Type B pancreatic cell (in vitro differentiated cells): Measurements from ENCODE around the gene EXOC4. TPM values are rescaled to one million over a fixed set of nuclear protein-coding genes. Genes with fewer than 3 reads are reported as not detected.

Experiments used
- DNase-seq: peaks from one replicate; pipeline ENCODE4 v3.0.0; 2021; ENCODE audit warnings: mixed read lengths; ENCODE audit not compliant: unreplicated experiment; ENCODE audit errors: extremely low spot score
- H3K27ac Mint-ChIP-seq: 2 replicates; pipeline ENCODE4 v1.8.0; 2021; ENCODE audit warnings: mild to moderate bottlenecking, mixed read lengths
- H3K27me3 Mint-ChIP-seq: 2 replicates; pipeline ENCODE4 v1.8.0; 2021; ENCODE audit warnings: mixed read lengths
- H3K36me3 Mint-ChIP-seq: 2 replicates; pipeline ENCODE4 v1.8.0; 2021; ENCODE audit warnings: mixed read lengths
- H3K4me1 Mint-ChIP-seq: one replicate; pipeline ENCODE4 v1.8.0; 2021; ENCODE audit warnings: mixed read lengths; ENCODE audit not compliant: unreplicated experiment
- H3K4me3 Mint-ChIP-seq: 2 replicates; pipeline ENCODE4 v1.8.0; 2021; ENCODE audit warnings: mild to moderate bottlenecking, mixed read lengths
- H3K9me3 Mint-ChIP-seq: 2 replicates; pipeline ENCODE4 v1.8.0; 2021; ENCODE audit warnings: mixed read lengths
- CTCF ChIP-seq: fragments of 200-600 bp; sonication (generic); conservative IDR thresholded peaks from 2 replicates; pipeline ENCODE4 v1.5.0; 2021; ENCODE audit warnings: antibody characterized with exemption, mild to moderate bottlenecking
- total RNA-seq: library from RNA; stranded (reverse); gene quantifications from 2 replicates; pipeline ENCODE4 v1.2.1, GENCODE V29; 2021; ENCODE audit warnings: low replicate concordance

Gene EXOC4
- total RNA-seq, 1 donor from 2014 or later = 95.5 TPM

- Mint-ChIP-seq H3K27ac (no peak overlapping the region), H3K9me3 (no peaks in the 10 kb centered on the region), H3K36me3 (peaks cover 11% of the 10 kb centered on the region), H3K4me3 (no peak overlapping the region), H3K4me1 (no peaks in the 10 kb centered on the region), H3K27me3 (no peaks in the 10 kb centered on the region)
- no peak for DNase-seq
- no peak for TF ChIP-seq CTCF
Measured at GRCh38 chr7:133912916-133913697, 660.2 kb downstream of the EXOC4 start.

GRCh38 chr7:133916621-133917020, 663.7 kb downstream of the EXOC4 start:
- no peak for DNase-seq
- Mint-ChIP-seq H3K27ac (no peak overlapping the region), H3K36me3 (peaks cover 25% of the 10 kb centered on the region), H3K9me3 (peaks cover 5% of the 10 kb centered on the region), H3K27me3 (no peaks in the 10 kb centered on the region), H3K4me1 (no peaks in the 10 kb centered on the region), H3K4me3 (no peak overlapping the region)
- no peak for TF ChIP-seq CTCF

GRCh38 chr7:133919810-133920209, 666.9 kb downstream of the EXOC4 start:
- TF ChIP-seq CTCF = no peak
- H3K4me1 Mint-ChIP-seq = no peaks in the 10 kb centered on the region
- DNase-seq = no peak
- H3K4me3 Mint-ChIP-seq = no peak overlapping the region
- H3K27ac Mint-ChIP-seq = no peak overlapping the region
- H3K27me3 Mint-ChIP-seq = no peaks in the 10 kb centered on the region
- H3K9me3 Mint-ChIP-seq = peaks cover 5% of the 10 kb centered on the region
- peaks cover 28% of the 10 kb centered on the region for H3K36me3 Mint-ChIP-seq

GRCh38 chr7:133921635-133922182, 668.8 kb downstream of the EXOC4 start:
- no peak overlapping the region for H3K4me3 Mint-ChIP-seq
- no peak for TF ChIP-seq CTCF
- no peak for DNase-seq
- peaks cover 28% of the 10 kb centered on the region for H3K36me3 Mint-ChIP-seq
- no peaks in the 10 kb centered on the region for H3K4me1 Mint-ChIP-seq
- H3K27ac Mint-ChIP-seq = no peak overlapping the region
- H3K27me3 Mint-ChIP-seq = no peaks in the 10 kb centered on the region
- peaks cover 5% of the 10 kb centered on the region for H3K9me3 Mint-ChIP-seq

GRCh38 chr7:133923974-133924373, 671.1 kb downstream of the EXOC4 start:
- no peak for TF ChIP-seq CTCF
- Mint-ChIP-seq H3K9me3 (peaks cover 5% of the 10 kb centered on the region), H3K36me3 (peaks cover 23% of the 10 kb centered on the region), H3K27me3 (no peaks in the 10 kb centered on the region), H3K27ac (no peak overlapping the region), H3K4me1 (no peaks in the 10 kb centered on the region), H3K4me3 (no peak overlapping the region)
- DNase-seq = no peak
